Lower leg skin (tissue), 3 donors: ENCODE measurements around the gene FAM24B.

Experiments
- POLR2A ChIP-seq, 2 donors: fragments of 450-650 bp; IDR thresholded peaks; one replicate each; pipeline ENCODE4 v1.6.1; 2016 to 2017; ENCODE audit warnings: antibody characterized with exemption in 2 of 2, mild to moderate bottlenecking in 1 of 2, moderate library complexity in 1 of 2
- TF ChIP-seq, protein P1 (sequence below), 3 donors: fragments of 450-650 bp; IDR thresholded peaks; one replicate each; pipeline ENCODE4 v1.5.1; 2016; ENCODE audit warnings: antibody characterized with exemption in 3 of 3, mild to moderate bottlenecking in 3 of 3, moderate library complexity in 2 of 3

- TF ChIP-seq, protein P1, sequence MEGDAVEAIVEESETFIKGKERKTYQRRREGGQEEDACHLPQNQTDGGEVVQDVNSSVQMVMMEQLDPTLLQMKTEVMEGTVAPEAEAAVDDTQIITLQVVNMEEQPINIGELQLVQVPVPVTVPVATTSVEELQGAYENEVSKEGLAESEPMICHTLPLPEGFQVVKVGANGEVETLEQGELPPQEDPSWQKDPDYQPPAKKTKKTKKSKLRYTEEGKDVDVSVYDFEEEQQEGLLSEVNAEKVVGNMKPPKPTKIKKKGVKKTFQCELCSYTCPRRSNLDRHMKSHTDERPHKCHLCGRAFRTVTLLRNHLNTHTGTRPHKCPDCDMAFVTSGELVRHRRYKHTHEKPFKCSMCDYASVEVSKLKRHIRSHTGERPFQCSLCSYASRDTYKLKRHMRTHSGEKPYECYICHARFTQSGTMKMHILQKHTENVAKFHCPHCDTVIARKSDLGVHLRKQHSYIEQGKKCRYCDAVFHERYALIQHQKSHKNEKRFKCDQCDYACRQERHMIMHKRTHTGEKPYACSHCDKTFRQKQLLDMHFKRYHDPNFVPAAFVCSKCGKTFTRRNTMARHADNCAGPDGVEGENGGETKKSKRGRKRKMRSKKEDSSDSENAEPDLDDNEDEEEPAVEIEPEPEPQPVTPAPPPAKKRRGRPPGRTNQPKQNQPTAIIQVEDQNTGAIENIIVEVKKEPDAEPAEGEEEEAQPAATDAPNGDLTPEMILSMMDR (IDR thresholded peaks at IDR 0.05), result no peak
- TF ChIP-seq POLR2A (IDR thresholded peaks at IDR 0.05), result no peak
Measured at GRCh38 chr10:122850705-122851640, 28.4 kb downstream of the FAM24B start.
